LNCaP clone FGC (cell line): ENCODE results near the gene FCER1G.

Source experiments
- DNase-seq: peaks from one replicate; pipeline ENCODE4 v3.0.0-alpha.2; 2011; ENCODE audit warnings: low read depth
- H3K4me3 ChIP-seq: 2 replicates; pipeline ENCODE4 v1.5.1; 2011; ENCODE audit warnings: mild to moderate bottlenecking, low read depth, low read length, control low read depth
- CTCF ChIP-seq: IDR thresholded peaks from 2 replicates; pipeline ENCODE4 v1.5.1; 2012; ENCODE audit warnings: mild to moderate bottlenecking; ENCODE audit not compliant: control insufficient read depth, insufficient read depth; ENCODE audit errors: extremely low read depth

FCER1G gene

GRCh38 chr1:161177112-161177935 is 37.8 kb upstream of the FCER1G start, which contains the start of gene B4GALT3:
Gene B4GALT3, minus strand, starts transcription at chr1:161177507. Its CDS starts 1,447 bp downstream, at chr1:161176060.
- H3K4me3 ChIP-seq = peak within 1 kb of the TSS; percentile 92
- no peak for DNase-seq
- no peak for TF ChIP-seq CTCF

- no peak for DNase-seq
- H3K4me3 ChIP-seq = peak overlapping the region; percentile 92
- TF ChIP-seq CTCF = no peak
Observed at GRCh38 chr1:161177936-161178244, 37.2 kb upstream of the FCER1G start.

- H3K4me3 ChIP-seq = no peak overlapping the region
- peak; percentile 74 for DNase-seq
- TF ChIP-seq CTCF = no peak
Observed at GRCh38 chr1:161179698-161180097, 35.4 kb upstream of the FCER1G start.

GRCh38 chr1:161180639-161181038 is 34.5 kb upstream of the FCER1G start:
- TF ChIP-seq CTCF = 0 out of 2 replicates have a peak, but pooled peaks have one; percentile 9
- no peak overlapping the region for H3K4me3 ChIP-seq
- no peak for DNase-seq

- no peak for TF ChIP-seq CTCF
- no peak for DNase-seq
- H3K4me3 ChIP-seq = no peak overlapping the region
Observed at GRCh38 chr1:161182214-161182613, 32.9 kb upstream of the FCER1G start.

GRCh38 chr1:161185282-161185682 is 29.8 kb upstream of the FCER1G start:
- DNase-seq = no peak
- no peak for TF ChIP-seq CTCF
- no peak overlapping the region for H3K4me3 ChIP-seq

- no peak for TF ChIP-seq CTCF
- no peak for DNase-seq
- no peak overlapping the region for H3K4me3 ChIP-seq
Observed at GRCh38 chr1:161185732-161186311, 29.3 kb upstream of the FCER1G start.
